ENCODE measurements around the gene TSPOAP1.

TSPOAP1 gene

DNA sequence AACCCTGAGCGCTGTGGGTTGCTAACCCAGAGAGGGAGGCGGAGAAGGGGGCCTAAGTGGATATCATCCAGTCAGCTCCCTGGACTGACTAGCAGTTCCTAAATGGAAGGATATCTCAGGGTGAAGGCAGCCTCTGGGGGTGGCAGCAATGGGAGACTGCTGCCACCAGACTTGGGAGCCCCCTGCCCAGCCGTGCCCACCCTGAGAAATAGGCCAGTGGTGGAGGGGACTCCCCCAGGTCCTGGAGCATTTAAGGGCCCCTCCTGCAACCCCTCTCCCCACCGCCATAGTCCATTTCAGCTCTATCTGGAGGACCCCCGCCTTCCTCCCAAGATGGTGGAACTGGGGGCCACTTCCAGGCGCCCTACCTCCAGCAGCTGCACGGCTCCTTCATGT, 8.4 kb downstream of the TSPOAP1 start:
- peaks cover 29% of the 10 kb centered on the region for H3K27me3 ChIP-seq (ENCODE audit: control insufficient read depth, low read length)
- no peaks in the 10 kb centered on the region; the same call in 1 of the 2 replicates for H3F3A ChIP-seq (ENCODE audit: control insufficient read depth, insufficient read depth)
- no peaks in the 10 kb centered on the region for H3K36me3 ChIP-seq (ENCODE audit: control insufficient read depth, low read length)

DNA sequence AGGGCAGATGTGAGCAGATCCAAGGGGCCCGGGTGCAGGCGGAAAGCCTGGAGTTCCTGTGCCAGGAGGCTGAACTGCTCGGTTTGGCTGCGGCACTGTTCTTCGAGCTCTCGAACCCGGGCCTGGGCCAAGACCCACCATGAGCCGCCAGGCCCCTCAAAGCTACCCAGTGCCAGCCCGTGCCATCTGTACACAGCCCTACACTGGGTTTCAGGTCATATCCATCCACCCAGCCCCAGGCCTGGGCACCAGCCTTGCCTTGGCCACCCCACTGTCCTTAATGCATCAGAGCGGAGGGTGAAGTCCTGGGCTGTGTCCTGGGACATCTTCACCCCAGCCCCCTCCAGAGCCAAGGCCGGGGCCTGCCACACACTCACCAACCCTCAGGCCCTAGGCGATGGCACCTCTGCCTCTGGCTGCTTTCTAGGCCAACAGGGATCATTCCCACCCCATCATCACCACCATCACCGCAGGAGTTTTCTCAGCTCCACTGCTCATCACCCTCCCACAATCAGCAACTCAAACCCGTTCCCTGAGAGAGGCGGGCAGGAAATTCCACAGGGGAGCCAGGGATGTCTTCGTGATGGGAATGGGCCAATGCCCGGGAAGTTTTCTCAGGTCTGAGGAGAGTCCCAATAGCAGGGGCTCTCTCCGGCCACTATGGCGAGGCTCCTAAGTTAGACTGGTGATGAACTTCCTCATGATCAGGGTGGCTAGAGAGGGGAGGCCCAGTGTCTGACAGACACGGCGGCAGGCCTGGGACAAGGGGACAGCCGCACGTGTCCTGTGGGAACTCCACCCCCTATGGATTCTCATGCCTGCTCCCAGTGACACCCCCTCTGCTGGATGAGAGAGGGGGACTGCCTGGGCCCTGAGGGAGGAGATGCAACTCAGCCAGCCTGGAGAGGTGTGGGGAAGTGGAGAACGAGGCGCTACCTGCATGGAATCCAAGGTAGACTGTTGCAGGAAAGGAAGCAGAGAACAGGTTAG, 9.1 kb downstream of the TSPOAP1 start:
- Histone ChIP-seq H3K36me3 (ENCODE audit: control insufficient read depth, low read length) (no peaks in the 10 kb centered on the region), H3K4me2 (ENCODE audit: low read length) (no peak overlapping the region)
- TF ChIP-seq EZH2phosphoT487 (IDR thresholded peaks at IDR 0.05; ENCODE audit: borderline replicate concordance, low read length), result no peak
- TF ChIP-seq, protein P1, sequence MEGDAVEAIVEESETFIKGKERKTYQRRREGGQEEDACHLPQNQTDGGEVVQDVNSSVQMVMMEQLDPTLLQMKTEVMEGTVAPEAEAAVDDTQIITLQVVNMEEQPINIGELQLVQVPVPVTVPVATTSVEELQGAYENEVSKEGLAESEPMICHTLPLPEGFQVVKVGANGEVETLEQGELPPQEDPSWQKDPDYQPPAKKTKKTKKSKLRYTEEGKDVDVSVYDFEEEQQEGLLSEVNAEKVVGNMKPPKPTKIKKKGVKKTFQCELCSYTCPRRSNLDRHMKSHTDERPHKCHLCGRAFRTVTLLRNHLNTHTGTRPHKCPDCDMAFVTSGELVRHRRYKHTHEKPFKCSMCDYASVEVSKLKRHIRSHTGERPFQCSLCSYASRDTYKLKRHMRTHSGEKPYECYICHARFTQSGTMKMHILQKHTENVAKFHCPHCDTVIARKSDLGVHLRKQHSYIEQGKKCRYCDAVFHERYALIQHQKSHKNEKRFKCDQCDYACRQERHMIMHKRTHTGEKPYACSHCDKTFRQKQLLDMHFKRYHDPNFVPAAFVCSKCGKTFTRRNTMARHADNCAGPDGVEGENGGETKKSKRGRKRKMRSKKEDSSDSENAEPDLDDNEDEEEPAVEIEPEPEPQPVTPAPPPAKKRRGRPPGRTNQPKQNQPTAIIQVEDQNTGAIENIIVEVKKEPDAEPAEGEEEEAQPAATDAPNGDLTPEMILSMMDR (IDR thresholded peaks at IDR 0.05; ENCODE audit: low read depth, low read length, poor library complexity, severe bottlenecking), result no peak

More for the DNA sequence above, 8.4 kb downstream of the TSPOAP1 start:
- TF ChIP-seq EZH2phosphoT487 (IDR thresholded peaks at IDR 0.05; ENCODE audit: borderline replicate concordance, low read length), result no peak
- TF ChIP-seq, protein P1 (IDR thresholded peaks at IDR 0.05; ENCODE audit: low read depth, low read length, poor library complexity, severe bottlenecking), result no peak
- Histone ChIP-seq H3K79me2 (ENCODE audit: control insufficient read depth, low read length) (no peaks in the 10 kb centered on the region), H3K4me3 (ENCODE audit: low read length) (no peak overlapping the region), H3K4me1 (ENCODE audit: control insufficient read depth, low read length) (peaks cover 16% of the 10 kb centered on the region), H3K27ac (ENCODE audit: low read depth, low read length) (no peak overlapping the region), H3K4me2 (ENCODE audit: low read length) (no peak overlapping the region), H3K9me3 (ENCODE audit: control insufficient read depth, insufficient read depth, low read length) (no peaks in the 10 kb centered on the region), H4K20me1 (ENCODE audit: control insufficient read depth, insufficient read depth, low read depth, low read length) (no peaks in the 10 kb centered on the region), H3K9me2 (replicated peaks; ENCODE audit: control insufficient read depth, low read length) (no peaks in the 10 kb centered on the region)

DNA sequence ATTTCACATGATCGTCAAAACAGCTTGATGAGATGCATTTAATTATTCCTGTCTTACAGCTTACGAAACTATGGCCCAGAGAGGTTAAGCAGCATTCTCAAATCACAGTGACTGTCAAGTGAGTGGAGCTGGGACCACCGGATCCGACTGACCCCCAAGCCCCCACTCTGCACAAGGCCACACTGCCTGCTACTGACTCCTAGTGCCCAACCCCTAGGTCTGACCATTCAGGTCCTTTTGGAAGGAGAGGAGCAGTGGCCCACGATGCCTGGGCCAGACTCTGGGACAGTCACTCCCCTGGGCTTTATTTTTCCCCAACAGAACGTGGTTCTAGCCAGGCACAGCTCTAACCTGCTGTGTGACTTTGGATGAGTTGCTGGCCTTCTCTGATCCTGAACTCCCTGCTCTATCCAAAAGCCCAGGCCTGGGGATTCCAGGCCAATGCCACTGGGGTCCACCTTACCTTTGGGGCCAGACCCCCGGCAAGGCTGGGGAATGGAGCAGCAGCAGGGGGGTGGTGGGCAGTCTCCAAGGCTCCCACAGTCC, 9.9 kb downstream of the TSPOAP1 start:
- Histone ChIP-seq H3K4me2 (ENCODE audit: low read length) (no peak overlapping the region), H3K9me3 (ENCODE audit: control insufficient read depth, insufficient read depth, low read length) (no peaks in the 10 kb centered on the region), H4K20me1 (ENCODE audit: control insufficient read depth, insufficient read depth, low read depth, low read length) (no peaks in the 10 kb centered on the region), H3K4me3 (ENCODE audit: low read length) (no peak overlapping the region), H3K36me3 (ENCODE audit: control insufficient read depth, low read length) (no peaks in the 10 kb centered on the region), H3K27me3 (ENCODE audit: control insufficient read depth, low read length) (peaks cover 14% of the 10 kb centered on the region), H3K9me2 (replicated peaks; ENCODE audit: control insufficient read depth, low read length) (no peaks in the 10 kb centered on the region), H3K79me2 (ENCODE audit: control insufficient read depth, low read length) (no peaks in the 10 kb centered on the region), H3K27ac (ENCODE audit: low read depth, low read length) (no peak overlapping the region), H3F3A (ENCODE audit: control insufficient read depth, insufficient read depth) (no peaks in the 10 kb centered on the region; the same call in 1 of the 2 replicates), H3K4me1 (ENCODE audit: control insufficient read depth, low read length) (peaks cover 11% of the 10 kb centered on the region)
- TF ChIP-seq EZH2phosphoT487 (IDR thresholded peaks at IDR 0.05; ENCODE audit: borderline replicate concordance, low read length), result no peak
- TF ChIP-seq, protein P1 (IDR thresholded peaks at IDR 0.05; ENCODE audit: low read depth, low read length, poor library complexity, severe bottlenecking), result no peak

More for the DNA sequence above, 9.1 kb downstream of the TSPOAP1 start:
- Histone ChIP-seq H3F3A (ENCODE audit: control insufficient read depth, insufficient read depth) (no peaks in the 10 kb centered on the region; the same call in 1 of the 2 replicates), H3K27ac (ENCODE audit: low read depth, low read length) (no peak overlapping the region), H3K79me2 (ENCODE audit: control insufficient read depth, low read length) (no peaks in the 10 kb centered on the region), H3K4me3 (ENCODE audit: low read length) (no peak overlapping the region), H3K9me3 (ENCODE audit: control insufficient read depth, insufficient read depth, low read length) (no peaks in the 10 kb centered on the region), H3K9me2 (replicated peaks; ENCODE audit: control insufficient read depth, low read length) (no peaks in the 10 kb centered on the region), H3K4me1 (ENCODE audit: control insufficient read depth, low read length) (peaks cover 11% of the 10 kb centered on the region), H4K20me1 (ENCODE audit: control insufficient read depth, insufficient read depth, low read depth, low read length) (no peaks in the 10 kb centered on the region), H3K27me3 (ENCODE audit: control insufficient read depth, low read length) (peaks cover 22% of the 10 kb centered on the region)
